ENCODE results near the gene LYPD6.

The LYPD6 gene

GRCh38 chr2:149344105-149344504 is 13.7 kb downstream of the LYPD6 start:
- no peak for TF ChIP-seq CTCF (IDR thresholded peaks at IDR 0.05; ENCODE audit: borderline replicate concordance, insufficient read depth, low read depth, low read length)
- H3K4me3 ChIP-seq (ENCODE audit: low read depth, low read length), result no peak overlapping the region

GRCh38 chr2:149346272-149346671 is 15.9 kb downstream of the LYPD6 start:
- no peak for TF ChIP-seq CTCF (IDR thresholded peaks at IDR 0.05; ENCODE audit: borderline replicate concordance, insufficient read depth, low read depth, low read length)
- H3K4me3 ChIP-seq (ENCODE audit: low read depth, low read length), result no peak overlapping the region

GRCh38 chr2:149348291-149348690 is 17.9 kb downstream of the LYPD6 start:
- no peak for TF ChIP-seq CTCF (IDR thresholded peaks at IDR 0.05; ENCODE audit: borderline replicate concordance, insufficient read depth, low read depth, low read length)
- no peak overlapping the region for H3K4me3 ChIP-seq (ENCODE audit: low read depth, low read length)

- no peak for TF ChIP-seq CTCF (IDR thresholded peaks at IDR 0.05; ENCODE audit: borderline replicate concordance, insufficient read depth, low read depth, low read length)
- H3K4me3 ChIP-seq (ENCODE audit: low read depth, low read length), result no peak overlapping the region
Observed at GRCh38 chr2:149353421-149353820, 23.0 kb downstream of the LYPD6 start.

GRCh38 chr2:149355716-149356422 is 25.5 kb downstream of the LYPD6 start:
- no peak overlapping the region for H3K4me3 ChIP-seq (ENCODE audit: low read depth, low read length)
- no peak for TF ChIP-seq CTCF (IDR thresholded peaks at IDR 0.05; ENCODE audit: borderline replicate concordance, insufficient read depth, low read depth, low read length)

- no peak overlapping the region for H3K4me3 ChIP-seq (ENCODE audit: low read depth, low read length)
- TF ChIP-seq CTCF (IDR thresholded peaks at IDR 0.05; ENCODE audit: borderline replicate concordance, insufficient read depth, low read depth, low read length), result no peak
Observed at GRCh38 chr2:149357058-149357457, 26.7 kb downstream of the LYPD6 start.

- no peak for TF ChIP-seq CTCF (IDR thresholded peaks at IDR 0.05; ENCODE audit: borderline replicate concordance, insufficient read depth, low read depth, low read length)
Observed at GRCh38 chr2:149360106-149360505, 29.7 kb downstream of the LYPD6 start.

More at GRCh38 chr2:149360106-149360505, 29.7 kb downstream of the LYPD6 start:
- no peak overlapping the region for H3K4me3 ChIP-seq (ENCODE audit: low read depth, low read length)
